ENCODE results near the gene LRRC59. TPM values are rescaled to one million over a fixed set of nuclear protein-coding genes. Genes with fewer than 3 reads are reported as not detected.

Gene LRRC59
- total and polyA plus RNA-seq, 2 of the 8 experiments (the other 6 are each of a cell fraction or from before 2014, with no cell fraction given), result 48.3 to 117 TPM

DNA sequence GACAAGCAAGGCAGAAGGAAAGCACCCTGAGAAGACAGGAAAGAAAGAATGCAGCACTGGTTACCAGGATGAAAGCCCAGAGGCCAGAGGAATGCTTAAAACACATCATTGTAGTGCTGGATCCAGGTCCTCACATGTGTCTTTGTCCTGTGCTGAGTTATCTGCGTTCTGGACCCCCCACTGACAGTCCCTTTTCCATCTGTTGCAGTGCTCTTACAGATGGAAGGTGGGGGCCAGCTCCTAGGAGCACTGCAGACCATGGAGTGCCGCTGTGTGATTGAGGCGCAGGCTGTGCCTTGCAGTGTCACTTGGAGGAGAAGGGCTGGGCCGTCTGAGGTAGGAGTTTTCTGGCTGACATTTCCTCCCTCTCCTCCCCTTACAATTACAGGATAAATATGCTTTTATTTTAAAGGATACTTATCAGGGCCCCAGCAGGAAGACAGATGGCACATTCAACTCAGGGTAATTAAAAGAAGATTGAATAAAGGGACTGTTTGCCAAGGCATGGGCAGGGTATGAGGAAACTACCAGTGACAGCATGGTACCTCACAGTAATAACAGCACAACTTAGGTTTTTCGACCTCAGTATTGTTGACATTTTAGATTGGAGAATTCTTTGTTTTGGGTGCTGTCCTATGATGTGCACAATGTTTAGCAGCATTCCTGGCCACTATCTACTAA lies 21.3 kb downstream of the LRRC59 start:
- H3K4me3 ChIP-seq (ENCODE audit: extremely low read depth in 1 of 4, insufficient read depth in 2 of 4, low read depth in 3 of 4, low read length in 4 of 4), result no peak overlapping the region
- H3K9me3 ChIP-seq (ENCODE audit: insufficient read depth in 2 of 2, low read depth in 1 of 2, low read length in 1 of 2), result no peaks in the 10 kb centered on the region
- whole genome bisulfite sequencing, 2 experiments (ENCODE audit: extremely low coverage in 1 of 2, insufficient coverage in 1 of 2, insufficient read length in 1 of 2, insufficient replicate concordance in 2 of 2, low coverage in 1 of 2, low lambda C conversion rate in 2 of 2, missing lambda C conversion rate in 1 of 2), result 88% methylated on average over 5 of the region's 5 CpGs; no CpG with 5 or more reads in 1 of the 2 experiments
- no peak overlapping the region for H2BK5ac ChIP-seq (ENCODE audit: low read depth, low read length)
- no peaks in the 10 kb centered on the region for H3K27me3 ChIP-seq (replicated peaks in 1 of 4; ENCODE audit: control insufficient read depth in 3 of 4, extremely low read depth in 1 of 4, insufficient read depth in 3 of 4, low read length in 3 of 4)
- H3K23me2 ChIP-seq (ENCODE audit: low read depth, low read length), result peaks cover 4% of the 10 kb centered on the region; the same call in 1 of the 2 replicates
- CTCF ChIA-PET (ENCODE audit: partially characterized antibody), result interaction anchor here (2.1 to 7.0 kb wide), 3 partner anchors 12 to 21 kb away, joined by 6 to 51 read pairs (median 15); partner anchors contain the start of gene LRRC59
- H3K27ac ChIP-seq (ENCODE audit: low read depth, low read length), result no peak overlapping the region
- no peak overlapping the region for H2BK20ac ChIP-seq (ENCODE audit: low read length)
- H4K8ac ChIP-seq (ENCODE audit: extremely low read depth, insufficient read depth, low read length), result no peak overlapping the region
- no peak overlapping the region for H3K14ac ChIP-seq (ENCODE audit: insufficient read length)
- no peak overlapping the region for H3K23ac ChIP-seq (ENCODE audit: insufficient read length)
- FAIRE-seq (no peak), DNase-seq (ENCODE audit: low read depth in 1 of 2, low spot score in 2 of 2) (no peak)
- H2AFZ ChIP-seq (ENCODE audit: low read length), result no peak overlapping the region
- no peak overlapping the region for H2BK15ac ChIP-seq (ENCODE audit: low read length)
- H3K9ac ChIP-seq (replicated peaks in 1 of 4; ENCODE audit: extremely low read depth in 1 of 4, low read depth in 3 of 4, low read length in 3 of 4), result no peak overlapping the region
- peaks cover 0 to 9% (median under 1%) of the 10 kb centered on the region in 4 experiments; a peak in 2 of 7 replicates for H3K4me1 ChIP-seq (replicated peaks in 1 of 4; ENCODE audit: control insufficient read depth in 3 of 4, insufficient read depth in 4 of 4, low read length in 3 of 4)
- no peak overlapping the region for H2BK120ac ChIP-seq (replicated peaks; ENCODE audit: low read depth, low read length)
- H4K91ac ChIP-seq (replicated peaks; ENCODE audit: insufficient read length, low read length), result no peak overlapping the region
- H3K18ac ChIP-seq (ENCODE audit: extremely low read depth, low read length), result no peak overlapping the region
- peaks cover 6 to 22% (median 10%) of the 10 kb centered on the region in 4 experiments; a peak in 6 of 8 replicates for H3K36me3 ChIP-seq (ENCODE audit: control insufficient read depth in 2 of 4, insufficient read depth in 4 of 4, low read length in 3 of 4)
- no peak overlapping the region for H3K4me2 ChIP-seq (ENCODE audit: insufficient read depth in 1 of 2, low read depth in 2 of 2, low read length in 2 of 2)
- no peak overlapping the region for H3K4ac ChIP-seq (replicated peaks; ENCODE audit: insufficient read length, low read depth, low read length)
- H4K20me1 ChIP-seq (replicated peaks in 1 of 2; ENCODE audit: control insufficient read depth in 1 of 2, insufficient read depth in 2 of 2, low read length in 2 of 2), result peaks cover 0 to 2% of the 10 kb centered on the region in 2 experiments
- no peak overlapping the region for H3K56ac ChIP-seq (replicated peaks; ENCODE audit: insufficient read length, low read depth, low read length)
- H4K5ac ChIP-seq (ENCODE audit: insufficient read length, low read depth, low read length), result no peak overlapping the region
- H2AK5ac ChIP-seq (ENCODE audit: low read depth, low read length), result no peak overlapping the region
- H3K79me2 ChIP-seq (ENCODE audit: control insufficient read depth in 1 of 2, insufficient read depth in 2 of 2, low read length in 2 of 2), result peaks cover 0 to 17% of the 10 kb centered on the region in 2 experiments; a peak in 2 of 4 replicates
- H2BK12ac ChIP-seq (ENCODE audit: low read depth, low read length), result no peak overlapping the region
- TF ChIP-seq, protein P1, sequence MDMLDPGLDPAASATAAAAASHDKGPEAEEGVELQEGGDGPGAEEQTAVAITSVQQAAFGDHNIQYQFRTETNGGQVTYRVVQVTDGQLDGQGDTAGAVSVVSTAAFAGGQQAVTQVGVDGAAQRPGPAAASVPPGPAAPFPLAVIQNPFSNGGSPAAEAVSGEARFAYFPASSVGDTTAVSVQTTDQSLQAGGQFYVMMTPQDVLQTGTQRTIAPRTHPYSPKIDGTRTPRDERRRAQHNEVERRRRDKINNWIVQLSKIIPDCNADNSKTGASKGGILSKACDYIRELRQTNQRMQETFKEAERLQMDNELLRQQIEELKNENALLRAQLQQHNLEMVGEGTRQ (IDR thresholded peaks at IDR 0.05; ENCODE audit: low read length), result no peak
- TF ChIP-seq ASH2L (IDR thresholded peaks at IDR 0.05; ENCODE audit: low read length) (no peak), TBP (IDR thresholded peaks at IDR 0.05; ENCODE audit: low read depth, low read length) (no peak), RNF2 (IDR thresholded peaks at IDR 0.05; ENCODE audit: borderline replicate concordance, low read depth, low read length, missing control alignments, poor library complexity, severe bottlenecking) (no peak), RAD21 (IDR thresholded peaks at IDR 0.05 in 1 of 2, conservative IDR thresholded peaks at IDR 0.05 in 1 of 2; ENCODE audit: low read depth in 2 of 2, low read length in 2 of 2) (no peak), CHD2 (IDR thresholded peaks at IDR 0.05; ENCODE audit: low read length) (no peak)
- POLR2A ChIA-PET (ENCODE audit: partially characterized antibody), result interaction anchor here (20.2 to 27.4 kb wide), 2 partner anchors 9 kb away, joined by 313 read pairs; partner anchors contain the start of genes EME1, LRRC59 and MRPL27
- no peaks in the 10 kb centered on the region; the same call in 1 of the 2 replicates for H3K79me1 ChIP-seq (ENCODE audit: low read depth, low read length)
